GM12878 (cell line): ENCODE measurements around the gene CBFA2T3. TPM values are rescaled to one million over a fixed set of nuclear protein-coding genes. Genes with fewer than 3 reads are reported as not detected.

Source experiments
- ATAC-seq: fragments of 200-7000 bp; cut with Tn5 transposase; 3 replicates; pipeline ENCODE4 v1.9.1; 2020; ENCODE audit warnings: mild to moderate bottlenecking, moderate library complexity
- BruUV-seq: library from RNA; stranded (reverse); fragments of 400-500 nt; replicated peaks from 2 replicates; lab custom pipeline; 2021; lab: Mats Ljungman, UMichigan
- CTCF ChIA-PET: fragments of 300-600 bp; sonication (Branson Sonifier 250); formaldehyde crosslinking; extraction: SDS; loops from one replicate; lab custom pipeline; 2021; ENCODE audit warnings: inconsistent platforms; lab: Yijun Ruan, JAX
- POLR2A ChIA-PET: fragments of 350-600 bp; formaldehyde crosslinking; extraction: SDS; loops from one replicate; lab custom pipeline; 2021; ENCODE audit warnings: inconsistent platforms; lab: Charles Lee
- RAD21 ChIA-PET: fragments of 300-600 bp; sonication (Branson Sonifier 250); formaldehyde crosslinking; loops from one replicate; lab custom pipeline; 2023; ENCODE audit warnings: antibody characterized with exemption; ENCODE audit not compliant: unreplicated experiment; lab: Charles Lee
- SMC1A ChIA-PET: fragments of 300-600 bp; sonication (Branson Sonifier 250); formaldehyde crosslinking; loops from one replicate; lab custom pipeline; 2023; ENCODE audit not compliant: unreplicated experiment, uncharacterized antibody; lab: Charles Lee
- DNase-seq: peaks from one replicate; pipeline ENCODE4 v3.0.0-alpha.2; 2011; ENCODE audit warnings: low read depth, low spot score
- FAIRE-seq: peaks from 3 replicates; lab custom pipeline; 2011; peaks lifted over from hg19 to GRCh38; lab: Jason Lieb, UNC
- H2AFZ ChIP-seq: 2 replicates; pipeline ENCODE4 v1.6.0; 2011; ENCODE audit warnings: low read depth, low read length, control low read depth; ENCODE audit not compliant: control insufficient read depth
- H3K27ac ChIP-seq: 2 replicates; pipeline ENCODE4 v1.5.1; 2011; ENCODE audit warnings: control low read depth; ENCODE audit not compliant: control insufficient read depth, insufficient read depth
- H3K27me3 ChIP-seq, 2 experiments: replicated peaks in 1 of 2; 2 replicates each; pipeline versions ENCODE4 v1.6.0 to v1.6.1; 2011; ENCODE audit warnings: low read length in 1 of 2; ENCODE audit not compliant: control insufficient read depth in 2 of 2, insufficient read depth in 2 of 2
- H3K36me3 ChIP-seq, 2 experiments: 2 replicates each; pipeline ENCODE4 v1.5.1; 2011; ENCODE audit warnings: low read length in 1 of 2; ENCODE audit not compliant: control insufficient read depth in 2 of 2, insufficient read depth in 2 of 2
- H3K4me1 ChIP-seq: 2 replicates; pipeline ENCODE4 v1.6.1; 2011; ENCODE audit warnings: mild to moderate bottlenecking, low read length, moderate library complexity, mixed read lengths; ENCODE audit not compliant: control insufficient read depth, insufficient read depth
- H3K4me2 ChIP-seq: 2 replicates; pipeline ENCODE4 v1.6.0; 2011; ENCODE audit warnings: control low read depth; ENCODE audit not compliant: control insufficient read depth, insufficient read depth
- H3K4me3 ChIP-seq: fragments of 200-600 bp; sonication (generic); 2 replicates; pipeline ENCODE4 v1.5.1; 2016
- H3K79me2 ChIP-seq: 2 replicates; pipeline ENCODE4 v1.6.0; 2011; ENCODE audit warnings: low read length; ENCODE audit not compliant: control insufficient read depth, insufficient read depth
- H3K9ac ChIP-seq: 2 replicates; pipeline ENCODE4 v1.8.0; 2011; ENCODE audit warnings: low read length, control low read depth, mixed read lengths; ENCODE audit not compliant: control insufficient read depth, insufficient read depth
- H3K9me3 ChIP-seq: replicated peaks from 3 replicates; pipeline ENCODE4 v1.5.1; 2011; ENCODE audit warnings: mild to moderate bottlenecking, low read length; ENCODE audit not compliant: control insufficient read depth, insufficient read depth
- H4K20me1 ChIP-seq: 2 replicates; pipeline ENCODE4 v1.6.0; 2011; ENCODE audit not compliant: control insufficient read depth, insufficient read depth
- ATF7 ChIP-seq: fragments of 450-650 bp; IDR thresholded peaks from 2 replicates; pipeline ENCODE4 v1.6.1; 2016; ENCODE audit warnings: low read depth, mild to moderate bottlenecking
- BMI1 ChIP-seq: fragments of 450-650 bp; IDR thresholded peaks from 2 replicates; pipeline ENCODE4 v1.6.1; 2016; ENCODE audit warnings: mild to moderate bottlenecking, moderate library complexity, borderline replicate concordance
- CHD2 ChIP-seq: IDR thresholded peaks from 2 replicates; pipeline ENCODE4 v1.6.1; 2011; ENCODE audit warnings: low read depth, low read length, improper control_type of control experiment, borderline replicate concordance
- CREB1 ChIP-seq: IDR thresholded peaks from 2 replicates; pipeline ENCODE4 v1.6.1; 2012; ENCODE audit warnings: low read depth, mild to moderate bottlenecking, inconsistent platforms
- GABPA ChIP-seq: IDR thresholded peaks from 2 replicates; pipeline ENCODE4 v1.6.1; 2014; ENCODE audit warnings: antibody characterized with exemption, low read depth, mild to moderate bottlenecking, inconsistent platforms
- IRF4 ChIP-seq: IDR thresholded peaks from 2 replicates; pipeline ENCODE4 v1.6.1; 2011; ENCODE audit warnings: low read depth, low read length
- NFXL1 ChIP-seq: fragments of 450-650 bp; IDR thresholded peaks from 2 replicates; pipeline ENCODE4 v1.6.1; 2017; ENCODE audit warnings: antibody characterized with exemption, mild to moderate bottlenecking, borderline replicate concordance
- NR2C2 ChIP-seq: IDR thresholded peaks from 2 replicates; pipeline ENCODE4 v1.6.1; 2011; ENCODE audit warnings: borderline replicate concordance, low read depth; ENCODE audit not compliant: control insufficient read depth, insufficient read length
- RBBP5 ChIP-seq: fragments of 200-600 bp; sonication (generic); conservative IDR thresholded peaks from 2 replicates; pipeline ENCODE4 v1.6.1; 2016
- RUNX3 ChIP-seq: IDR thresholded peaks from 2 replicates; pipeline ENCODE4 v1.6.1; 2012; ENCODE audit warnings: low read length, inconsistent platforms
- SMAD1 ChIP-seq: fragments of 450-650 bp; IDR thresholded peaks from 2 replicates; pipeline ENCODE4 v1.6.1; 2018; ENCODE audit warnings: mild to moderate bottlenecking, low read depth; ENCODE audit not compliant: partially characterized antibody
- SRF ChIP-seq, 2 experiments: IDR thresholded peaks; 2 replicates each; pipeline ENCODE4 v1.6.1; 2011; ENCODE audit warnings: low read depth in 2 of 2, low read length in 2 of 2, mild to moderate bottlenecking in 1 of 2, moderate library complexity in 1 of 2
- ZNF207 ChIP-seq: fragments of 450-650 bp; IDR thresholded peaks from 2 replicates; pipeline ENCODE4 v1.6.1; 2014; ENCODE audit warnings: antibody characterized with exemption, mild to moderate bottlenecking, borderline replicate concordance
- WGBS: methylation state at CpG from one replicate; pipeline ENCODE4 v1.1.6; 2016; ENCODE audit warnings: low lambda C conversion rate; ENCODE audit not compliant: insufficient replicate concordance, insufficient coverage; ENCODE audit errors: missing lambda C conversion rate; 5-methylcytosine and 5-hydroxymethylcytosine counted together
- in situ Hi-C: fragments of 300-500 bp; cut with MboI; formaldehyde crosslinking; loops from 9 replicates; pipeline ENCODE4 v1.14.3; 2018; ENCODE audit warnings: mixed read lengths
- intact Hi-C: fragments of 100-400 bp; cut with micrococcal nuclease; formaldehyde crosslinking; loops from one replicate; pipeline ENCODE4 v1.14.2; 2022; ENCODE audit not compliant: unreplicated experiment
- polyA plus RNA-seq, 11 experiments: library from polyadenylated mRNA; depleted of rRNA in 4 of 11; unstranded in 6 of 11; stranded (reverse) in 5 of 11; fragments of >200 nt; fragmentation: Nextera tagmentation in 4 of 11; fragmentation: Illumina TruSeq in 1 of 11; extraction: Ambion mirVana in 4 of 11; extraction: Trizol in 1 of 11; gene quantifications; 1 replicate in 1 of 11; 2 replicates in 10 of 11; pipeline versions ENCODE4 v1.2.1 to v1.2.3, GENCODE V29; 2011 to 2016; ENCODE audit warnings: inconsistent platforms in 2 of 11, missing spikeins in 2 of 11, low read depth in 1 of 11
- total RNA-seq, 4 experiments: library from RNA; depleted of rRNA in 3 of 4; stranded (reverse); fragments of >200 nt in 3 of 4; fragmentation: Illumina TruSeq in 1 of 4; extraction: Trizol in 1 of 4; gene quantifications; 2 replicates each; pipeline versions ENCODE4 v1.2.1 to v1.2.3, GENCODE V29; 2013 to 2021
- TF ChIP-seq, protein P1 (sequence below): fragments of 450-650 bp; IDR thresholded peaks from 2 replicates; pipeline ENCODE4 v1.6.1; 2016; ENCODE audit warnings: mild to moderate bottlenecking
- TF ChIP-seq, protein P2 (sequence below): IDR thresholded peaks from 2 replicates; pipeline ENCODE4 v1.6.1; 2011; ENCODE audit warnings: low read depth, mild to moderate bottlenecking, low read length, moderate library complexity, borderline replicate concordance; ENCODE audit errors: extremely low read depth

CBFA2T3 gene
- total and polyA plus RNA-seq, 10 of the 15 experiments (the other 5 are each of a cell fraction or from before 2014, with no cell fraction given), result 0.69 to 42.6 (median 4.5) TPM

DNA sequence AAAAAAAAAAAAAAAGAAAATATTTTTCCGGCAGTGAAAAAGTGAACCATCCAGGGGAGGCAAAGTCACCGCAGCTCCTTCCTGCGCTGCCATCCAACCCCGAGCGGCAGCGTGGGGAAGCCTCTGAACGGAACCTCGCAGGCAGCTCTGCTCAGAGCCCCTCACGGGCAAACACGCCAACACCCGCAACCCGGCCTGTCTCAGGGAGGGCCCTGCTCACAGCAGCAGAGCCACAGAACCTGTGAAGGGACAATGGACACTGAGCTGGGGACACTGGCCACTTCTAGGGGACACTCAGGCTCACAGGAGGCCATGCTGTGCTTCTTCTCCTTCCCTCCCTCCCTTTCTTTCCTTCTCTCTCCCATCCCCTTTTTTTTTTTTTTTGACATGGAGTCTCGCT lies 143.9 kb downstream of the CBFA2T3 start:
- no peaks in the 10 kb centered on the region for H3K4me1 ChIP-seq
- in situ Hi-C loops, result no loop called here
- no peak for TF ChIP-seq NR2C2
- no peak for TF ChIP-seq ATF7
- TF ChIP-seq IRF4, result no peak
- TF ChIP-seq RUNX3, result no peak
- TF ChIP-seq ZNF207, result no peak
- no peak for TF ChIP-seq BMI1
- TF ChIP-seq, protein P1, sequence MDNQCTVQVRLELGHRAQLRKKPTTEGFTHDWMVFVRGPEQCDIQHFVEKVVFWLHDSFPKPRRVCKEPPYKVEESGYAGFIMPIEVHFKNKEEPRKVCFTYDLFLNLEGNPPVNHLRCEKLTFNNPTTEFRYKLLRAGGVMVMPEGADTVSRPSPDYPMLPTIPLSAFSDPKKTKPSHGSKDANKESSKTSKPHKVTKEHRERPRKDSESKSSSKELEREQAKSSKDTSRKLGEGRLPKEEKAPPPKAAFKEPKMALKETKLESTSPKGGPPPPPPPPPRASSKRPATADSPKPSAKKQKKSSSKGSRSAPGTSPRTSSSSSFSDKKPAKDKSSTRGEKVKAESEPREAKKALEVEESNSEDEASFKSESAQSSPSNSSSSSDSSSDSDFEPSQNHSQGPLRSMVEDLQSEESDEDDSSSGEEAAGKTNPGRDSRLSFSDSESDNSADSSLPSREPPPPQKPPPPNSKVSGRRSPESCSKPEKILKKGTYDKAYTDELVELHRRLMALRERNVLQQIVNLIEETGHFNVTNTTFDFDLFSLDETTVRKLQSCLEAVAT, result no peak
- no peak for TF ChIP-seq CHD2
- TF ChIP-seq, protein P2, sequence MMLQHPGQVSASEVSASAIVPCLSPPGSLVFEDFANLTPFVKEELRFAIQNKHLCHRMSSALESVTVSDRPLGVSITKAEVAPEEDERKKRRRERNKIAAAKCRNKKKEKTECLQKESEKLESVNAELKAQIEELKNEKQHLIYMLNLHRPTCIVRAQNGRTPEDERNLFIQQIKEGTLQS, result no peak
- TF ChIP-seq CREB1, result no peak
- TF ChIP-seq NFXL1, result no peak
- TF ChIP-seq SRF (IDR thresholded peaks at IDR 0.05; ENCODE audit: low read depth in 2 of 2, low read length in 2 of 2), result no peak
- no peak for TF ChIP-seq RBBP5
- no peak for TF ChIP-seq SMAD1
- TF ChIP-seq GABPA, result no peak
- H2AFZ ChIP-seq, result no peak overlapping the region
- ChIA-PET SMC1A (no interaction called here), RAD21 (no interaction called here), POLR2A (no interaction called here), CTCF (no interaction called here)
- H3K79me2 ChIP-seq, result no peaks in the 10 kb centered on the region
- intact Hi-C loops, result no loop called here
- H3K4me2 ChIP-seq, result no peak overlapping the region
- no peaks in the 10 kb centered on the region for H3K9me3 ChIP-seq
- no peak overlapping the region for H3K27ac ChIP-seq
- no peak overlapping the region for H3K4me3 ChIP-seq
- 92% methylated on average over 12 of the region's 13 CpGs for WGBS
- no TSS peak for BruUV-seq
- no peaks in the 10 kb centered on the region for H3K27me3 ChIP-seq
- DNase-seq, result no peak
- no peak overlapping the region for H3K9ac ChIP-seq
- no peak for FAIRE-seq
- H3K36me3 ChIP-seq, result no peaks in the 10 kb centered on the region
- no peaks in the 10 kb centered on the region for H4K20me1 ChIP-seq
- no peak for ATAC-seq
